ENCODE data around the gene ITGA2.
A peak's percentile ranks its signal among the peaks of the same experiment; 100 is the strongest.

DNA sequence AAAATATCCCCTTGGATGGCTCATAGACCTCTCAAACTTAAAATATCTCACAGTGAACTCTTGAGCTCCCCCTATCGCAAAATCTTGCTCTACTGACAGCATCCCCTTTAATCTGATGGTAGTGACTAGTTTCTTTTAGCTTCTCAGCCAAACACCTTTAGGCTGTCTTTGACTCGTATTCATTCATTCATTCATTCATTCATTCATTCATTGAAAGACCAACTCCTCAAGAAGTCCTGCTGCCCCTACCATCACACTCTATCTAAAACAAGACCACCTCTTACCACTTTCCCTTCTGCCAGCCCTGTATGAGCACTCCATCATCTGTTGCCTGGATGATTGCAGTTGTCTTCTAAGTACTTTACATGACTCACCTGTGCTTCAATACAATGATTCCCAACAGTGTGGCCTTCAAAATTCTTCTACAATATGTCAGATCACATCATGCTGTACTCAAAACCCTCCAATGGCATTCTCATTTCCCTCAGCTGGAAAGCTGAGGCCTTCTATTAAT lies 46.8 kb downstream of the ITGA2 start:
- TF ChIP-seq, protein P1, sequence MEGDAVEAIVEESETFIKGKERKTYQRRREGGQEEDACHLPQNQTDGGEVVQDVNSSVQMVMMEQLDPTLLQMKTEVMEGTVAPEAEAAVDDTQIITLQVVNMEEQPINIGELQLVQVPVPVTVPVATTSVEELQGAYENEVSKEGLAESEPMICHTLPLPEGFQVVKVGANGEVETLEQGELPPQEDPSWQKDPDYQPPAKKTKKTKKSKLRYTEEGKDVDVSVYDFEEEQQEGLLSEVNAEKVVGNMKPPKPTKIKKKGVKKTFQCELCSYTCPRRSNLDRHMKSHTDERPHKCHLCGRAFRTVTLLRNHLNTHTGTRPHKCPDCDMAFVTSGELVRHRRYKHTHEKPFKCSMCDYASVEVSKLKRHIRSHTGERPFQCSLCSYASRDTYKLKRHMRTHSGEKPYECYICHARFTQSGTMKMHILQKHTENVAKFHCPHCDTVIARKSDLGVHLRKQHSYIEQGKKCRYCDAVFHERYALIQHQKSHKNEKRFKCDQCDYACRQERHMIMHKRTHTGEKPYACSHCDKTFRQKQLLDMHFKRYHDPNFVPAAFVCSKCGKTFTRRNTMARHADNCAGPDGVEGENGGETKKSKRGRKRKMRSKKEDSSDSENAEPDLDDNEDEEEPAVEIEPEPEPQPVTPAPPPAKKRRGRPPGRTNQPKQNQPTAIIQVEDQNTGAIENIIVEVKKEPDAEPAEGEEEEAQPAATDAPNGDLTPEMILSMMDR (IDR thresholded peaks at IDR 0.05): peak in 2 of 6 experiments; percentile 14 to 20
- TF ChIP-seq POLR2A (IDR thresholded peaks at IDR 0.05): no peak

Measured in Peyer's patch (tissue), 4 donors.